NCI-H460 (cell line): Measurements from ENCODE around the gene ECE1. TPM values are rescaled to one million over a fixed set of nuclear protein-coding genes. Genes with fewer than 3 reads are reported as not detected.
"Not testable (repeated sequence)": the region's sequence is repeated elsewhere in the genome, so short reads cannot be mapped to it uniquely, and the experiment has no call there.

Source experiments
- DNase-seq: peaks from one replicate; pipeline ENCODE4 v3.0.0-alpha.2; 2016; ENCODE audit warnings: low read depth; ENCODE audit errors: extremely low read depth
- total RNA-seq: library from RNA; depleted of rRNA; stranded (reverse); fragments of >200 nt; shearing (Covaris generic); gene quantifications from 2 replicates; pipeline ENCODE4 v1.2.3, GENCODE V29; 2014

Gene ECE1
- total RNA-seq, 1 experiment from 2014 or later = 72.8 TPM

- no peak for DNase-seq
Observed at GRCh38 chr1:21233490-21233889, 56.8 kb downstream of the ECE1 start.

- DNase-seq = peak; percentile 52
Observed at GRCh38 chr1:21232044-21232443, 58.2 kb downstream of the ECE1 start.

- no peak for DNase-seq
Observed at GRCh38 chr1:21229246-21230000, 60.8 kb downstream of the ECE1 start.

GRCh38 chr1:21228224-21228623, 62.0 kb downstream of the ECE1 start:
- DNase-seq = not testable (repeated sequence)

GRCh38 chr1:21225065-21225464, 65.2 kb downstream of the ECE1 start:
- DNase-seq = no peak

GRCh38 chr1:21220815-21221214, 69.4 kb downstream of the ECE1 start:
- no peak for DNase-seq

- DNase-seq = no peak
Observed at GRCh38 chr1:21219674-21220073, 70.6 kb downstream of the ECE1 start.

- peak; percentile 23 for DNase-seq
Observed at GRCh38 chr1:21217812-21218596, 72.3 kb downstream of the ECE1 start.

GRCh38 chr1:21216835-21217811, 73.1 kb downstream of the ECE1 start:
- peak; percentile 35 for DNase-seq

- DNase-seq = no peak
Observed at GRCh38 chr1:21212126-21212525, 78.1 kb downstream of the ECE1 start.

GRCh38 chr1:21208137-21208700, 82.0 kb downstream of the ECE1 start:
- DNase-seq = not testable (repeated sequence)

GRCh38 chr1:21206117-21206516, 84.1 kb downstream of the ECE1 start:
- DNase-seq = no peak

GRCh38 chr1:21205416-21205815, 84.8 kb downstream of the ECE1 start:
- DNase-seq = no peak

GRCh38 chr1:21201650-21202049, 88.6 kb downstream of the ECE1 start:
- no peak for DNase-seq

GRCh38 chr1:21201238-21201637, 89.0 kb downstream of the ECE1 start:
- DNase-seq = not testable (repeated sequence)

- DNase-seq = no peak
Observed at GRCh38 chr1:21200767-21201166, 89.5 kb downstream of the ECE1 start.

- DNase-seq = no peak
Observed at GRCh38 chr1:21198929-21199328, 91.3 kb downstream of the ECE1 start.

GRCh38 chr1:21192871-21193270, 97.4 kb downstream of the ECE1 start:
- DNase-seq = no peak

- no peak for DNase-seq
Observed at GRCh38 chr1:21192284-21192683, 98.0 kb downstream of the ECE1 start.

GRCh38 chr1:21190771-21191170, 99.5 kb downstream of the ECE1 start:
- DNase-seq = not testable (repeated sequence)
